ENCODE data around the gene LSP1. TPM values are rescaled to one million over a fixed set of nuclear protein-coding genes. Genes with fewer than 3 reads are reported as not detected.
"Not testable (repeated sequence)": the region's sequence is repeated elsewhere in the genome, so short reads cannot be mapped to it uniquely, and the experiment has no call there.

The LSP1 gene
- polyA plus RNA-seq, 1 donor: 20.5 TPM

GRCh38 chr11:1873048-1873812, 20.3 kb downstream of the LSP1 start:
- peaks cover 21% of the 10 kb centered on the region for H3K27me3 ChIP-seq (ENCODE audit: control insufficient read depth, insufficient read depth, low read length)
- no peak for DNase-seq
- H3K36me3 ChIP-seq (ENCODE audit: control insufficient read depth, insufficient read depth, low read length): no peaks in the 10 kb centered on the region
- H3K4me1 ChIP-seq (ENCODE audit: control insufficient read depth, insufficient read depth, low read length): peaks cover 17% of the 10 kb centered on the region
- H3K4me3 ChIP-seq (ENCODE audit: low read length): no peak overlapping the region
- WGBS (ENCODE audit: insufficient coverage, low lambda C conversion rate): 0% methylated on average over 1 of the region's 11 CpGs
- no peak overlapping the region for H3K27ac ChIP-seq (ENCODE audit: low read length)
- peaks cover 4% of the 10 kb centered on the region for H3K9me3 ChIP-seq (ENCODE audit: control insufficient read depth, low read depth, low read length)

DNA sequence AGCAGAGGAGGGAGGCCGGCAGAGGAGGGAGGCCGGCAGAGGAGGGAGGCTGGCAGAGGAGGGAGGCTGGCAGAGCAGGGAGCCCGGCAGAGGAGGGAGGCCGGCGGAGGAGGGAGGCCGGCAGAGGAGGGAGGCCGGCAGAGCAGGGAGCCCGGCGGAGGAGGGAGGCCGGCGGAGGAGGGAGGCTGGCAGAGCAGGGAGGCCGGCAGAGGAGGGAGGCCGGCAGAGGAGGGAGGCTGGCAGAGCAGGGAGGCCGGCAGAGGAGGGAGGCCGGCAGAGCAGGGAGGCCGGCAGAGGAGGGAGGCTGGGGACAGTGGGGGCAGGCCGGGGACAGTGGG, 20.9 kb downstream of the LSP1 start:
- WGBS (ENCODE audit: insufficient coverage, low lambda C conversion rate): no CpG with 5 or more reads among the region's 17 CpGs

GRCh38 chr11:1874441-1875092, 21.7 kb downstream of the LSP1 start:
- not testable (repeated sequence) for DNase-seq; H3K36me3 ChIP-seq (ENCODE audit: control insufficient read depth, insufficient read depth, low read length); H3K27ac ChIP-seq (ENCODE audit: low read length); H3K4me3 ChIP-seq (ENCODE audit: low read length); H3K9me3 ChIP-seq (ENCODE audit: control insufficient read depth, low read depth, low read length)
- peaks cover 17% of the 10 kb centered on the region for H3K4me1 ChIP-seq (ENCODE audit: control insufficient read depth, insufficient read depth, low read length)
- peaks cover 19% of the 10 kb centered on the region for H3K27me3 ChIP-seq (ENCODE audit: control insufficient read depth, insufficient read depth, low read length)
- no CpG with 5 or more reads among the region's 17 CpGs for WGBS (ENCODE audit: insufficient coverage, low lambda C conversion rate)

More for the DNA sequence above, 20.9 kb downstream of the LSP1 start:
- not testable (repeated sequence) for H3K9me3 ChIP-seq (ENCODE audit: control insufficient read depth, low read depth, low read length); H3K4me3 ChIP-seq (ENCODE audit: low read length); DNase-seq; H3K27ac ChIP-seq (ENCODE audit: low read length); H3K36me3 ChIP-seq (ENCODE audit: control insufficient read depth, insufficient read depth, low read length)
- H3K4me1 ChIP-seq (ENCODE audit: control insufficient read depth, insufficient read depth, low read length): peaks cover 17% of the 10 kb centered on the region
- peaks cover 21% of the 10 kb centered on the region for H3K27me3 ChIP-seq (ENCODE audit: control insufficient read depth, insufficient read depth, low read length)

- DNase-seq: no peak
- H3K36me3 ChIP-seq (ENCODE audit: control insufficient read depth, insufficient read depth, low read length): no peaks in the 10 kb centered on the region
- H3K27me3 ChIP-seq (ENCODE audit: control insufficient read depth, insufficient read depth, low read length): peaks cover 11% of the 10 kb centered on the region
- H3K9me3 ChIP-seq (ENCODE audit: control insufficient read depth, low read depth, low read length): peaks cover 4% of the 10 kb centered on the region
- H3K27ac ChIP-seq (ENCODE audit: low read length): no peak overlapping the region
- H3K4me3 ChIP-seq (ENCODE audit: low read length): no peak overlapping the region
- peaks cover 17% of the 10 kb centered on the region for H3K4me1 ChIP-seq (ENCODE audit: control insufficient read depth, insufficient read depth, low read length)
- no CpG with 5 or more reads among the region's 28 CpGs for WGBS (ENCODE audit: insufficient coverage, low lambda C conversion rate)
Observed at GRCh38 chr11:1875093-1875850, 22.4 kb downstream of the LSP1 start.

GRCh38 chr11:1875851-1876301, 23.0 kb downstream of the LSP1 start:
- WGBS (ENCODE audit: insufficient coverage, low lambda C conversion rate): no CpG with 5 or more reads among the region's 13 CpGs
- Histone ChIP-seq H3K4me1 (ENCODE audit: control insufficient read depth, insufficient read depth, low read length) (peaks cover 17% of the 10 kb centered on the region), H3K27ac (ENCODE audit: low read length) (peak overlapping the region; percentile 41)
- not testable (repeated sequence) for H3K4me3 ChIP-seq (ENCODE audit: low read length); H3K36me3 ChIP-seq (ENCODE audit: control insufficient read depth, insufficient read depth, low read length); H3K9me3 ChIP-seq (ENCODE audit: control insufficient read depth, low read depth, low read length); H3K27me3 ChIP-seq (ENCODE audit: control insufficient read depth, insufficient read depth, low read length); DNase-seq

GRCh38 chr11:1876361-1877063, 23.6 kb downstream of the LSP1 start:
- H3K36me3 ChIP-seq (ENCODE audit: control insufficient read depth, insufficient read depth, low read length): no peaks in the 10 kb centered on the region
- H3K4me3 ChIP-seq (ENCODE audit: low read length): no peak overlapping the region
- no peaks in the 10 kb centered on the region for H3K27me3 ChIP-seq (ENCODE audit: control insufficient read depth, insufficient read depth, low read length)
- peak in 1 of 2 donors; percentile 58 for DNase-seq
- peak overlapping the region; percentile 41 for H3K27ac ChIP-seq (ENCODE audit: low read length)
- H3K9me3 ChIP-seq (ENCODE audit: control insufficient read depth, low read depth, low read length): no peaks in the 10 kb centered on the region
- WGBS (ENCODE audit: insufficient coverage, low lambda C conversion rate): no CpG with 5 or more reads among the region's 26 CpGs
- peaks cover 17% of the 10 kb centered on the region for H3K4me1 ChIP-seq (ENCODE audit: control insufficient read depth, insufficient read depth, low read length)

GRCh38 chr11:1877211-1878136, 24.6 kb downstream of the LSP1 start:
- H3K4me3 ChIP-seq (ENCODE audit: low read length): no peak overlapping the region
- no CpG with 5 or more reads among the region's 33 CpGs for WGBS (ENCODE audit: insufficient coverage, low lambda C conversion rate)
- peaks cover 23% of the 10 kb centered on the region for H3K4me1 ChIP-seq (ENCODE audit: control insufficient read depth, insufficient read depth, low read length)
- peak overlapping the region; percentile 42 for H3K27ac ChIP-seq (ENCODE audit: low read length)
- no peaks in the 10 kb centered on the region for H3K9me3 ChIP-seq (ENCODE audit: control insufficient read depth, low read depth, low read length)
- no peaks in the 10 kb centered on the region for H3K36me3 ChIP-seq (ENCODE audit: control insufficient read depth, insufficient read depth, low read length)
- no peaks in the 10 kb centered on the region for H3K27me3 ChIP-seq (ENCODE audit: control insufficient read depth, insufficient read depth, low read length)
- DNase-seq: peak in 1 of 2 donors; percentile 45

- WGBS (ENCODE audit: insufficient coverage, low lambda C conversion rate): no CpG with 5 or more reads among the region's 30 CpGs
- H3K4me1 ChIP-seq (ENCODE audit: control insufficient read depth, insufficient read depth, low read length): peaks cover 28% of the 10 kb centered on the region
- peak overlapping the region; percentile 42 for H3K27ac ChIP-seq (ENCODE audit: low read length)
Observed at GRCh38 chr11:1878137-1879031, 25.5 kb downstream of the LSP1 start.

More at GRCh38 chr11:1878137-1879031, 25.5 kb downstream of the LSP1 start:
- no peaks in the 10 kb centered on the region for H3K9me3 ChIP-seq (ENCODE audit: control insufficient read depth, low read depth, low read length)
- no peaks in the 10 kb centered on the region for H3K27me3 ChIP-seq (ENCODE audit: control insufficient read depth, insufficient read depth, low read length)
- DNase-seq: peak in 1 of 2 donors; percentile 20
- no peaks in the 10 kb centered on the region for H3K36me3 ChIP-seq (ENCODE audit: control insufficient read depth, insufficient read depth, low read length)
- no peak overlapping the region for H3K4me3 ChIP-seq (ENCODE audit: low read length)

All from large intestine (tissue), 3 donors.